Panc1 (cell line): ENCODE measurements around the gene RUSF1. TPM values are rescaled to one million over a fixed set of nuclear protein-coding genes. Genes with fewer than 3 reads are reported as not detected.

Source experiments
- total RNA-seq: library from RNA; stranded (reverse); gene quantifications from one replicate; pipeline ENCODE4 v1.2.1, GENCODE V29; 2021; ENCODE audit not compliant: unreplicated experiment

RUSF1 gene
- total RNA-seq, 1 experiment from 2014 or later, result 47.4 TPM

Other genes starting within 250 kb of the RUSF1 start
- 1.3 TPM for gene ITGAM, start 248.4 kb downstream of the RUSF1 start, total RNA-seq
- 0.49 TPM for gene ITGAX, start 153.2 kb downstream of the RUSF1 start, total RNA-seq
- gene ITGAD, start 115.1 kb downstream of the RUSF1 start, total RNA-seq, result not detected
- gene COX6A2, start 80.0 kb downstream of the RUSF1 start, total RNA-seq, result not detected
- 0.41 TPM for gene ZNF843, start 65.6 kb downstream of the RUSF1 start, total RNA-seq
- 19.8 TPM for gene ARMC5, start 48.9 kb downstream of the RUSF1 start, total RNA-seq
- 32.5 TPM for gene TGFB1I1, start 36.2 kb downstream of the RUSF1 start, total RNA-seq
- gene SLC5A2, start 25.3 kb downstream of the RUSF1 start, total RNA-seq, result 0.15 TPM
- not detected for gene AHSP, start 19.5 kb upstream of the RUSF1 start, total RNA-seq